ENCODE measurements around the gene GNB2. TPM values are rescaled to one million over a fixed set of nuclear protein-coding genes. Genes with fewer than 3 reads are reported as not detected.

The GNB2 gene
- total RNA-seq, 1 donor from 2014 or later: 245 TPM

DNA sequence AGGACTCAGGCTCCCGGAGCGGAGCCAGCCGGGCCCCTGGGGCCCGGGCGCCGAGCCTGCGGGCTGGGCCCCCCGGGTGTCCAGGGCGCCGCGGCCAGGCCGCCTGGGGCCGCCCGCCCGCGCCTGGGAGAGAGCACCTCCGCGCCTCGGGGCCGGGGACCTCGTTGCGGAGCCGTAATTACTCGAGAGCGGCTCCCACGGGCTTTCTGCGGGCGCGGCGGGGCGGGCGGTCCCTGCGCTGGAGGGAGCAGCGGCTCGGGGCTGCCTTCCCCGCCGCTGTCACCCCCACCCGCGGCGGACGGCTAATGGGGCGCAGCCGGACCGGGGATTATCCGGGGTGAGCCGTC lies 1.5 kb downstream of the GNB2 start:
- peak overlapping the region; percentile 96 for H3K4me3 ChIP-seq (ENCODE audit: low read depth, low read length)
- no peak for DNase-seq (ENCODE audit: low read depth)
- TF ChIP-seq, protein P1, sequence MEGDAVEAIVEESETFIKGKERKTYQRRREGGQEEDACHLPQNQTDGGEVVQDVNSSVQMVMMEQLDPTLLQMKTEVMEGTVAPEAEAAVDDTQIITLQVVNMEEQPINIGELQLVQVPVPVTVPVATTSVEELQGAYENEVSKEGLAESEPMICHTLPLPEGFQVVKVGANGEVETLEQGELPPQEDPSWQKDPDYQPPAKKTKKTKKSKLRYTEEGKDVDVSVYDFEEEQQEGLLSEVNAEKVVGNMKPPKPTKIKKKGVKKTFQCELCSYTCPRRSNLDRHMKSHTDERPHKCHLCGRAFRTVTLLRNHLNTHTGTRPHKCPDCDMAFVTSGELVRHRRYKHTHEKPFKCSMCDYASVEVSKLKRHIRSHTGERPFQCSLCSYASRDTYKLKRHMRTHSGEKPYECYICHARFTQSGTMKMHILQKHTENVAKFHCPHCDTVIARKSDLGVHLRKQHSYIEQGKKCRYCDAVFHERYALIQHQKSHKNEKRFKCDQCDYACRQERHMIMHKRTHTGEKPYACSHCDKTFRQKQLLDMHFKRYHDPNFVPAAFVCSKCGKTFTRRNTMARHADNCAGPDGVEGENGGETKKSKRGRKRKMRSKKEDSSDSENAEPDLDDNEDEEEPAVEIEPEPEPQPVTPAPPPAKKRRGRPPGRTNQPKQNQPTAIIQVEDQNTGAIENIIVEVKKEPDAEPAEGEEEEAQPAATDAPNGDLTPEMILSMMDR (conservative IDR thresholded peaks at IDR 0.05; ENCODE audit: low read depth, low read length): no peak

- H3K4me3 ChIP-seq (ENCODE audit: low read depth, low read length): peak overlapping the region; percentile 96
- DNase-seq (ENCODE audit: low read depth): no peak
- TF ChIP-seq, protein P1 (conservative IDR thresholded peaks at IDR 0.05; ENCODE audit: low read depth, low read length): no peak
Measured at GRCh38 chr7:100675581-100676350, 2.2 kb downstream of the GNB2 start.

DNA sequence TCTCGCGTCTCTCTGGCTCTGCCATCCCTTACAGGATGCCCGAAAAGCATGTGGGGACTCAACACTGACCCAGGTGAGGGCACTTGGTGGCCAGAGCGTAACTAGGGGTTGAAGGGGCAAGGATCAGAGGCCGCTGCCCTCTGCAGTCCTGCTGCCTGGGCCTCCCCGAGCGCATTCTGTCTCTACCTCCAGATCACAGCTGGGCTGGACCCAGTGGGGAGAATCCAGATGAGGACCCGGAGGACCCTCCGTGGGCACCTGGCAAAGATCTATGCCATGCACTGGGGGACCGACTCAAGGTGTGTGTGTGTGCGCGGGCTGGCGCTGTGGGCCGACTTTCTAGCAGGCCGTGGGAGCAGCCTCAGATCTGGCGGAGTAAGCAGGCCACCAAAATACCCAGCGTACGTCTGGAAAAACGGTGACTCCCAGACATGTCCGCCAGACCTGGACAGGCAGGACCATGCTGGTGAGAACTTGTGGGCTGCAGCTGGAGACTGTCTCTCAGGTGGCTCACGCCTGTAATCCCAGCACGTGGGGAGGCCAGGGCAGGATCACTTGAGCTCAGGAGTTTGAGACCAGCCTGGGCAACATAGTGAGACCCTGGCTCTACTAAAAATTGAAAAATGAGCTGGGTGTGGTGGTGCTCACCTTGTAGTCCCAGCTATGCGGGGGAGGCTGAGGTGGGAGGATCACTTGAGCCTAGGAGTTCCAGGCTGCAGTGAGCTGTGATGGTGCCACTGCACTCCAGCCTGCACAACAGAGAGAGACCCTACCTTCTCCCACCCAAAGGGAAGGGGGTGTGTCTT lies 3.2 kb downstream of the GNB2 start:
- peak overlapping the region; percentile 96 for H3K4me3 ChIP-seq (ENCODE audit: low read depth, low read length)
- TF ChIP-seq, protein P1 (conservative IDR thresholded peaks at IDR 0.05; ENCODE audit: low read depth, low read length): no peak
- DNase-seq (ENCODE audit: low read depth): no peak

DNA sequence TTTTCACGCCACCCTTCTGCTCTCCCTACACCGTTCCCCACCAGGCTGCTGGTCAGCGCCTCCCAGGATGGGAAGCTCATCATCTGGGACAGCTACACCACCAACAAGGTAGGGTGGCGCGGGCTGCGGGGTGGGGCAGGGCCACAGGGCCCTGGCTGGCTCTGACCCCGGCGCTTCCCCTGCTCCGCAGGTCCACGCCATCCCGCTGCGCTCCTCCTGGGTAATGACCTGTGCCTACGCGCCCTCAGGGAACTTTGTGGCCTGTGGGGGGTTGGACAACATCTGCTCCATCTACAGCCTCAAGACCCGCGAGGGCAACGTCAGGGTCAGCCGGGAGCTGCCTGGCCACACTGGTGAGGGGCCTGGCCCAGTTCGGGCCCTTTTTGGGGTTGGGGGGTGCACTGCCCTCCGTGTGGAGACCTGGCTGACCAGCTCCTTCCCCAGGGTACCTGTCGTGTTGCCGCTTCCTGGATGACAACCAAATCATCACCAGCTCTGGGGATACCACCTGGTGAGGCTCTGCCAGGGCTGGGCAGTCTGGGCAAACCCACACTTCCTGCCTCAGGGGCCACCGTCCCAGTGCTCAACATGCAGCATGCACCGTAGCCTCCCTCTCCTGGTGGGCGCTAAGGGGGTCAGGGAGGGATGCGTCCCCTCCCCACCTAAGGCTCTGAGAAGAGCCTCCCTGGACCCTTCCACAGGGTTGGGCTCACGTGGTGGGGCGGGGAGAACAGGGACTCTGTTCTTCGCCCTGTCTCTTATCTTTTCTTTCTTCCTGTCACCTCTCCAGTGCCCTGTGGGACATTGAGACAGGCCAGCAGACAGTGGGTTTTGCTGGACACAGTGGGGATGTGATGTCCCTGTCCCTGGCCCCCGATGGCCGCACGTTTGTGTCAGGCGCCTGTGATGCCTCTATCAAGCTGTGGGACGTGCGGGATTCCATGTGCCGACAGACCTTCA lies 4.0 kb downstream of the GNB2 start:
- no peak for DNase-seq (ENCODE audit: low read depth)
- H3K4me3 ChIP-seq (ENCODE audit: low read depth, low read length): no peak overlapping the region
- TF ChIP-seq, protein P1 (conservative IDR thresholded peaks at IDR 0.05; ENCODE audit: low read depth, low read length): no peak

DNA sequence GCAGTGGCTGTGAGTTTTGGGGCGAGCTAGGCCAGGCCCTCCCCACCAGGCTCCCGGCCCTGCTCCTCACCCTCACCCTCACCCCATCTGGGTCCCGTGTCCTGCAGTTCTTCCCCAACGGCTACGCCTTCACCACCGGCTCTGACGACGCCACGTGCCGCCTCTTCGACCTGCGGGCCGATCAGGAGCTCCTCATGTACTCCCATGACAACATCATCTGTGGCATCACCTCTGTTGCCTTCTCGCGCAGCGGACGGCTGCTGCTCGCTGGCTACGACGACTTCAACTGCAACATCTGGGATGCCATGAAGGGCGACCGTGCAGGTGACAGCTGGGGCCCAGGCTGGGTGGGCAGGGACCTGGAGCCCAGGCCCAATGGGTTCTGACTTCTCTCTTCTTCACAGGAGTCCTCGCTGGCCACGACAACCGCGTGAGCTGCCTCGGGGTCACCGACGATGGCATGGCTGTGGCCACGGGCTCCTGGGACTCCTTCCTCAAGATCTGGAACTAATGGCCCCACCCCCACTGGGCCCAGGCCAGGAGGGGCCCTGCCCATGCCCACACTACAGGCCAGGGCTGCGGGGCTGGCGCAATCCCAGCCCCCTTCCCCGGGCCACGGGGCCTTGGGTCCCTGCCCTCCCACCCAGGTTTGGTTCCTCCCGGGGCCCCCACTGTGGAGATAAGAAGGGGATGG lies 4.9 kb downstream of the GNB2 start:
- TF ChIP-seq, protein P1 (conservative IDR thresholded peaks at IDR 0.05; ENCODE audit: low read depth, low read length): no peak
- no peak for DNase-seq (ENCODE audit: low read depth)
- no peak overlapping the region for H3K4me3 ChIP-seq (ENCODE audit: low read depth, low read length)

Data from epithelial cell of proximal tubule (primary cell).